Measurements from ENCODE around the gene ANKRD28. TPM values are rescaled to one million over a fixed set of nuclear protein-coding genes. Genes with fewer than 3 reads are reported as not detected.

The ANKRD28 gene
- total and polyA plus RNA-seq, 2 of the 8 experiments (the other 6 are each of a cell fraction or from before 2014, with no cell fraction given) = 39.1 to 61.7 TPM

GRCh38 chr3:15666277-15666676, 131.5 kb downstream of the ANKRD28 start:
- POLR2A ChIA-PET (ENCODE audit: partially characterized antibody) = no interaction called here
- TF ChIP-seq EP300 (IDR thresholded peaks at IDR 0.05; ENCODE audit: borderline replicate concordance in 1 of 2, low read depth in 2 of 2, low read length in 2 of 2) (no peak), FOSL1 (IDR thresholded peaks at IDR 0.05; ENCODE audit: insufficient read depth, low read depth, low read length) (no peak), BACH1 (IDR thresholded peaks at IDR 0.05; ENCODE audit: low read length) (no peak), EGR1 (IDR thresholded peaks at IDR 0.05; ENCODE audit: borderline replicate concordance, low read depth, low read length) (no peak), NRF1 (IDR thresholded peaks at IDR 0.05; ENCODE audit: low read depth, low read length) (no peak), RAD21 (IDR thresholded peaks at IDR 0.05 in 1 of 2, conservative IDR thresholded peaks at IDR 0.05 in 1 of 2; ENCODE audit: low read depth in 2 of 2, low read length in 2 of 2) (no peak), KDM5A (IDR thresholded peaks at IDR 0.05; ENCODE audit: low read length) (no peak), POU5F1 (IDR thresholded peaks at IDR 0.05; ENCODE audit: low read depth, low read length) (no peak), CBX8 (IDR thresholded peaks at IDR 0.05; ENCODE audit: borderline replicate concordance, low read depth, low read length) (no peak), TAF1 (IDR thresholded peaks at IDR 0.05; ENCODE audit: low read depth, low read length) (no peak)
- TF ChIP-seq, protein P1, sequence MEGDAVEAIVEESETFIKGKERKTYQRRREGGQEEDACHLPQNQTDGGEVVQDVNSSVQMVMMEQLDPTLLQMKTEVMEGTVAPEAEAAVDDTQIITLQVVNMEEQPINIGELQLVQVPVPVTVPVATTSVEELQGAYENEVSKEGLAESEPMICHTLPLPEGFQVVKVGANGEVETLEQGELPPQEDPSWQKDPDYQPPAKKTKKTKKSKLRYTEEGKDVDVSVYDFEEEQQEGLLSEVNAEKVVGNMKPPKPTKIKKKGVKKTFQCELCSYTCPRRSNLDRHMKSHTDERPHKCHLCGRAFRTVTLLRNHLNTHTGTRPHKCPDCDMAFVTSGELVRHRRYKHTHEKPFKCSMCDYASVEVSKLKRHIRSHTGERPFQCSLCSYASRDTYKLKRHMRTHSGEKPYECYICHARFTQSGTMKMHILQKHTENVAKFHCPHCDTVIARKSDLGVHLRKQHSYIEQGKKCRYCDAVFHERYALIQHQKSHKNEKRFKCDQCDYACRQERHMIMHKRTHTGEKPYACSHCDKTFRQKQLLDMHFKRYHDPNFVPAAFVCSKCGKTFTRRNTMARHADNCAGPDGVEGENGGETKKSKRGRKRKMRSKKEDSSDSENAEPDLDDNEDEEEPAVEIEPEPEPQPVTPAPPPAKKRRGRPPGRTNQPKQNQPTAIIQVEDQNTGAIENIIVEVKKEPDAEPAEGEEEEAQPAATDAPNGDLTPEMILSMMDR (IDR thresholded peaks at IDR 0.05; ENCODE audit: control extremely low read depth in 1 of 3, insufficient read depth in 1 of 3, low read depth in 1 of 3, low read length in 3 of 3) = no peak

More at GRCh38 chr3:15666277-15666676, 131.5 kb downstream of the ANKRD28 start:
- Histone ChIP-seq H2AK5ac (ENCODE audit: low read depth, low read length) (no peak overlapping the region), H2BK120ac (replicated peaks; ENCODE audit: low read depth, low read length) (no peak overlapping the region), H3K56ac (replicated peaks; ENCODE audit: insufficient read length, low read depth, low read length) (no peak overlapping the region), H2BK15ac (ENCODE audit: low read length) (no peak overlapping the region), H3K4ac (replicated peaks; ENCODE audit: insufficient read length, low read depth, low read length) (no peak overlapping the region), H3K9me3 (ENCODE audit: insufficient read depth in 2 of 2, low read depth in 1 of 2, low read length in 1 of 2) (no peaks in the 10 kb centered on the region), H3K4me2 (ENCODE audit: insufficient read depth in 1 of 2, low read depth in 2 of 2, low read length in 2 of 2) (no peak overlapping the region), H3K23me2 (ENCODE audit: low read depth, low read length) (no peaks in the 10 kb centered on the region), H2BK20ac (ENCODE audit: low read length) (no peak overlapping the region), H3K27me3 (replicated peaks in 1 of 4; ENCODE audit: control insufficient read depth in 3 of 4, extremely low read depth in 1 of 4, insufficient read depth in 3 of 4, low read length in 3 of 4) (no peaks in the 10 kb centered on the region), H3K23ac (ENCODE audit: insufficient read length) (no peak overlapping the region), H3K27ac (ENCODE audit: low read depth, low read length) (no peak overlapping the region), H4K91ac (replicated peaks; ENCODE audit: insufficient read length, low read length) (no peak overlapping the region), H3K9ac (replicated peaks in 1 of 4; ENCODE audit: extremely low read depth in 1 of 4, low read depth in 3 of 4, low read length in 3 of 4) (no peak overlapping the region), H3K18ac (ENCODE audit: extremely low read depth, low read length) (no peak overlapping the region), H4K8ac (ENCODE audit: extremely low read depth, insufficient read depth, low read length) (no peak overlapping the region), H3K79me1 (ENCODE audit: low read depth, low read length) (no peaks in the 10 kb centered on the region; the same call in 1 of the 2 replicates), H2BK12ac (ENCODE audit: low read depth, low read length) (no peak overlapping the region), H3K4me3 (ENCODE audit: extremely low read depth in 1 of 4, insufficient read depth in 2 of 4, low read depth in 3 of 4, low read length in 4 of 4) (no peak overlapping the region), H2AFZ (ENCODE audit: low read length) (no peak overlapping the region), H3K4me1 (replicated peaks in 1 of 4; ENCODE audit: control insufficient read depth in 3 of 4, insufficient read depth in 4 of 4, low read length in 3 of 4) (peaks cover 0 to 2% (median 0%) of the 10 kb centered on the region in 4 experiments; a peak in 1 of 7 replicates), H4K20me1 (replicated peaks in 1 of 2; ENCODE audit: control insufficient read depth in 1 of 2, insufficient read depth in 2 of 2, low read length in 2 of 2) (no peaks in the 10 kb centered on the region), H3K36me3 (ENCODE audit: control insufficient read depth in 2 of 4, insufficient read depth in 4 of 4, low read length in 3 of 4) (peaks cover 0 to 17% (median 6%) of the 10 kb centered on the region in 4 experiments; a peak in 3 of 8 replicates), H3K79me2 (ENCODE audit: control insufficient read depth in 1 of 2, insufficient read depth in 2 of 2, low read length in 2 of 2) (no peaks in the 10 kb centered on the region), H2BK5ac (ENCODE audit: low read depth, low read length) (no peak overlapping the region), H4K5ac (ENCODE audit: insufficient read length, low read depth, low read length) (no peak overlapping the region), H3K14ac (ENCODE audit: insufficient read length) (no peak overlapping the region)
- FAIRE-seq (no peak), DNase-seq (ENCODE audit: low read depth in 1 of 2, low spot score in 2 of 2) (no peak)
- CTCF ChIA-PET (ENCODE audit: partially characterized antibody) = no interaction called here
- 94% methylated on average over 5 of the region's 5 CpGs; no CpG with 5 or more reads in 1 of the 2 experiments for WGBS, 2 experiments (ENCODE audit: extremely low coverage in 1 of 2, insufficient coverage in 1 of 2, insufficient read length in 1 of 2, insufficient replicate concordance in 2 of 2, low coverage in 1 of 2, low lambda C conversion rate in 2 of 2, missing lambda C conversion rate in 1 of 2)
